ENCODE data around the gene TMEM151B. TPM values are rescaled to one million over a fixed set of nuclear protein-coding genes. Genes with fewer than 3 reads are reported as not detected.

TMEM151B gene
- total and polyA plus RNA-seq, 2 of the 4 experiments (the other 2 are of a cell fraction): not detected

GRCh38 chr6:44289726-44290260 is 19.5 kb downstream of the TMEM151B start:
- H3K56ac ChIP-seq (ENCODE audit: extremely low read depth, insufficient read depth, low read length): no peak overlapping the region
- H3K79me1 ChIP-seq (ENCODE audit: low read depth in 1 of 2, low read length in 2 of 2): no peaks in the 10 kb centered on the region
- no peak overlapping the region for H3K27ac ChIP-seq (ENCODE audit: insufficient read depth, low read length)
- H3K27me3 ChIP-seq (ENCODE audit: control insufficient read depth, insufficient read depth, low read length): peaks cover 50% of the 10 kb centered on the region
- intact Hi-C loops (cut with micrococcal nuclease) (no loop called here), dilution Hi-C loops (cut with HindIII; ENCODE audit: low sequenced_read_pairs, unreplicated experiment) (no loop called here), in situ Hi-C loops (cut with MboI; ENCODE audit: low sequenced_read_pairs) (no loop called here)
- H4K20me1 ChIP-seq (ENCODE audit: insufficient read depth, low read length): no peaks in the 10 kb centered on the region
- ChIA-PET CTCF (no interaction called here), POLR2A (ENCODE audit: unreplicated experiment) (no interaction called here)
- H2BK15ac ChIP-seq (ENCODE audit: low read depth, low read length): no peak overlapping the region
- H4K91ac ChIP-seq (ENCODE audit: insufficient read depth, low read depth, low read length): no peak overlapping the region
- no peak overlapping the region for H2BK20ac ChIP-seq (ENCODE audit: low read depth, low read length)
- no peak overlapping the region for H3K4me3 ChIP-seq (ENCODE audit: insufficient read depth, low read depth, low read length)
- H4K8ac ChIP-seq (ENCODE audit: low read depth in 2 of 2, low read length in 2 of 2): no peak overlapping the region
- ATAC-seq (ENCODE audit: low read depth) (no peak), DNase-seq (no peak)
- H3K23ac ChIP-seq (ENCODE audit: low read depth, low read length): no peak overlapping the region
- H2AK5ac ChIP-seq (ENCODE audit: low read depth, low read length): no peak overlapping the region
- H2AFZ ChIP-seq (replicated peaks; ENCODE audit: low read length, poor library complexity): no peak overlapping the region
- TF ChIP-seq FOS (IDR thresholded peaks at IDR 0.05; ENCODE audit: low read depth, low read length) (no peak), CTCF (conservative IDR thresholded peaks at IDR 0.05; ENCODE audit: low read depth, low read length) (no peak)
- no peak overlapping the region for H2BK120ac ChIP-seq (ENCODE audit: low read depth, low read length)
- H2AK9ac ChIP-seq (replicated peaks; ENCODE audit: low read depth, low read length, poor library complexity): no peak overlapping the region
- BruUV-seq (replicated peaks): no TSS peak
- H3K14ac ChIP-seq (replicated peaks; ENCODE audit: low read depth, low read length): no peak overlapping the region
- H3K4ac ChIP-seq (ENCODE audit: low read depth, low read length): no peak overlapping the region
- no peaks in the 10 kb centered on the region for H3K9me3 ChIP-seq (ENCODE audit: control insufficient read depth, insufficient read depth, low read length)
- H3K9me1 ChIP-seq (ENCODE audit: insufficient read depth, low read length): no peaks in the 10 kb centered on the region; the same call in 1 of the 2 replicates
- H3K18ac ChIP-seq (ENCODE audit: low read depth, low read length): no peak overlapping the region
- no peak overlapping the region for H4K5ac ChIP-seq (ENCODE audit: low read depth, low read length)
- no peak overlapping the region for H3K4me2 ChIP-seq (ENCODE audit: low read depth, low read length)
- WGBS, 2 experiments (ENCODE audit: extremely low coverage in 2 of 2, insufficient read length in 1 of 2): 50% methylated on average over 1 of the region's 7 CpGs; no CpG with 5 or more reads in 1 of the 2 experiments
- no peak overlapping the region for H3K9ac ChIP-seq (ENCODE audit: low read depth, low read length)
- H2BK5ac ChIP-seq (ENCODE audit: low read depth, low read length, poor library complexity, severe bottlenecking): no peak overlapping the region
- H3K4me1 ChIP-seq (ENCODE audit: control insufficient read depth, insufficient read depth, low read length): no peaks in the 10 kb centered on the region
- no peaks in the 10 kb centered on the region for H3K36me3 ChIP-seq (ENCODE audit: control insufficient read depth, insufficient read depth, low read length)
